Erythroblast (primary cell): Measurements from ENCODE around the gene AFF3.

Experiments
- GATA1 ChIP-seq: IDR thresholded peaks from 2 replicates; pipeline ENCODE4 v1.6.1; 2011; ENCODE audit warnings: low read depth, mild to moderate bottlenecking, control low read depth, low read length, moderate library complexity
- POLR2A ChIP-seq: IDR thresholded peaks from 2 replicates; pipeline ENCODE4 v1.6.1; 2011; ENCODE audit warnings: mild to moderate bottlenecking, low read length

DNA sequence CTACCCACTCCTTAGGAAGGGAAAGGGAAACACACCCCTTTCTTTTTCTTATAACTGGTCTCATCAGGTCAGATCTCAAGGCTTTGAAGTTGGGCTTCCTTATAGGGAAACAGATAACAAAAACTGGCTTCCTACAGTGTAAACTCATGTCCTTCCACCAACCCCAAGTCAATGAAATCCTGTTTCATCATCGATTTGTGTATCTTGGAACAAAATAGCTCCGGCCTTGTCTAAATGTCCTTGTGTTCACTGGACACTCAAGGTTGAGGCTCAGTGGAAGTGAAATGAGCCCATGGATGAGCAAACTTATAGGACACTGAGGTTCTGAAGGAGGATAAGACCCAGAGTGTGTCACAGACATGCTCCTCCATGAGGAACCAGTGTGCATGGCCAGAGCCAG lies 496.4 kb downstream of the AFF3 start:
- TF ChIP-seq POLR2A, result no peak
- no peak for TF ChIP-seq GATA1
